H1 (cell line): Measurements from ENCODE around the gene GADD45GIP1. TPM values are rescaled to one million over a fixed set of nuclear protein-coding genes. Genes with fewer than 3 reads are reported as not detected.

Experiments used
- CTCF ChIA-PET: fragments of 300-600 bp; sonication (Branson Sonifier 250); formaldehyde crosslinking; loops from one replicate; lab custom pipeline; 2021; ENCODE audit not compliant: partially characterized antibody; lab: Charles Lee
- POLR2A ChIA-PET: fragments of 300-600 bp; sonication (Branson Sonifier 250); formaldehyde crosslinking; loops from one replicate; lab custom pipeline; 2021; ENCODE audit warnings: inconsistent platforms; ENCODE audit not compliant: partially characterized antibody; lab: Charles Lee
- DNase-seq, 2 experiments: peaks; one replicate each; pipeline versions ENCODE4 v3.0.0 to v3.0.0-alpha.2; 2010 to 2022; ENCODE audit warnings: low spot score in 2 of 2, low read depth in 1 of 2, mixed read lengths in 1 of 2
- FAIRE-seq: peaks from 2 replicates; lab custom pipeline; 2011; peaks lifted over from hg19 to GRCh38; lab: Jason Lieb, UNC
- H2AFZ ChIP-seq: 2 replicates; pipeline ENCODE4 v1.8.1; 2012; ENCODE audit warnings: low read length, inconsistent platforms
- H2AK5ac ChIP-seq: 2 replicates; pipeline ENCODE4 v1.6.1; 2013; ENCODE audit warnings: low read depth, low read length
- H2BK120ac ChIP-seq: replicated peaks from 2 replicates; pipeline ENCODE3; 2013; ENCODE audit warnings: low read depth, low read length, inconsistent platforms
- H2BK12ac ChIP-seq: 2 replicates; pipeline ENCODE4 v1.6.1; 2013; ENCODE audit warnings: low read depth, low read length
- H2BK15ac ChIP-seq: 2 replicates; pipeline ENCODE4 v1.6.1; 2013; ENCODE audit warnings: low read length
- H2BK20ac ChIP-seq: 2 replicates; pipeline ENCODE4 v1.6.1; 2013; ENCODE audit warnings: low read length
- H2BK5ac ChIP-seq: 2 replicates; pipeline ENCODE4 v1.6.1; 2013; ENCODE audit warnings: low read depth, low read length
- H3K14ac ChIP-seq: 2 replicates; pipeline ENCODE4 v1.6.1; 2013; ENCODE audit warnings: inconsistent platforms; ENCODE audit not compliant: insufficient read length
- H3K18ac ChIP-seq: 2 replicates; pipeline ENCODE4 v1.6.1; 2013; ENCODE audit warnings: low read length; ENCODE audit errors: extremely low read depth
- H3K23ac ChIP-seq: 2 replicates; pipeline ENCODE4 v1.6.1; 2013; ENCODE audit warnings: inconsistent platforms; ENCODE audit not compliant: insufficient read length
- H3K23me2 ChIP-seq: 2 replicates; pipeline ENCODE4 v1.6.1; 2013; ENCODE audit warnings: low read depth, low read length
- H3K27ac ChIP-seq: 2 replicates; pipeline ENCODE4 v1.6.1; 2011; ENCODE audit warnings: low read depth, low read length, inconsistent platforms
- H3K27me3 ChIP-seq, 4 experiments: replicated peaks in 1 of 4; 1 replicate in 1 of 4; 2 replicates in 3 of 4; pipeline versions ENCODE4 v1.6.1 to v1.8.1; 2011 to 2013; ENCODE audit warnings: low read length in 3 of 4, mild to moderate bottlenecking in 3 of 4, inconsistent platforms in 2 of 4, mixed read lengths in 2 of 4, moderate library complexity in 1 of 4; ENCODE audit not compliant: control insufficient read depth in 3 of 4, insufficient read depth in 3 of 4; ENCODE audit errors: extremely low read depth in 1 of 4
- H3K36me3 ChIP-seq, 4 experiments: 2 replicates each; pipeline versions ENCODE4 v1.6.1 to v1.8.1; 2011 to 2013; ENCODE audit warnings: mild to moderate bottlenecking in 4 of 4, low read length in 3 of 4, moderate library complexity in 2 of 4, control low read depth in 1 of 4, inconsistent platforms in 1 of 4; ENCODE audit not compliant: insufficient read depth in 4 of 4, control insufficient read depth in 2 of 4
- H3K4ac ChIP-seq: replicated peaks from 2 replicates; pipeline ENCODE3; 2013; ENCODE audit warnings: low read length, low read depth, mixed read lengths, inconsistent platforms; ENCODE audit not compliant: insufficient read length
- H3K4me1 ChIP-seq, 4 experiments: replicated peaks in 1 of 4; 1 replicate in 1 of 4; 2 replicates in 3 of 4; pipeline versions ENCODE4 v1.6.1 to v1.8.1; 2011 to 2013; ENCODE audit warnings: low read length in 3 of 4, inconsistent platforms in 2 of 4, mixed read lengths in 1 of 4; ENCODE audit not compliant: insufficient read depth in 4 of 4, control insufficient read depth in 3 of 4
- H3K4me2 ChIP-seq, 2 experiments: 2 replicates each; pipeline versions ENCODE4 v1.6.1 to v1.8.1; 2011 to 2013; ENCODE audit warnings: low read depth in 2 of 2, low read length in 2 of 2, control low read depth in 1 of 2, inconsistent platforms in 1 of 2, mild to moderate bottlenecking in 1 of 2; ENCODE audit not compliant: insufficient read depth in 1 of 2
- H3K4me3 ChIP-seq, 4 experiments: fragments of 200-600, 300-600 bp in 1 of 4; sonication (generic), shearing (Covaris generic), sonication (Bioruptor Twin) in 1 of 4; 2 replicates each; pipeline versions ENCODE4 v1.5.1 to v1.8.1; 2011 to 2016; ENCODE audit warnings: low read length in 4 of 4, low read depth in 3 of 4, control low read depth in 2 of 4, inconsistent platforms in 2 of 4, mild to moderate bottlenecking in 2 of 4, mixed read lengths in 1 of 4, moderate library complexity in 1 of 4; ENCODE audit not compliant: insufficient read depth in 2 of 4; ENCODE audit errors: extremely low read depth in 1 of 4
- H3K56ac ChIP-seq: replicated peaks from 2 replicates; pipeline ENCODE3; 2013; ENCODE audit warnings: low read depth, mild to moderate bottlenecking, mixed read lengths, low read length, inconsistent platforms; ENCODE audit not compliant: insufficient read length
- H3K79me1 ChIP-seq: 2 replicates; pipeline ENCODE4 v1.6.1; 2013; ENCODE audit warnings: low read depth, low read length, control low read depth
- H3K79me2 ChIP-seq, 2 experiments: 2 replicates each; pipeline versions ENCODE4 v1.6.1 to v1.8.1; 2012 to 2013; ENCODE audit warnings: low read length in 2 of 2, mild to moderate bottlenecking in 2 of 2, inconsistent platforms in 1 of 2; ENCODE audit not compliant: insufficient read depth in 2 of 2, control insufficient read depth in 1 of 2
- H3K9ac ChIP-seq, 4 experiments: replicated peaks in 1 of 4; 1 replicate in 1 of 4; 2 replicates in 3 of 4; pipeline versions ENCODE4 v1.6.1 to v1.8.1; 2011 to 2013; ENCODE audit warnings: low read depth in 3 of 4, low read length in 3 of 4, control low read depth in 2 of 4, mild to moderate bottlenecking in 2 of 4, moderate library complexity in 2 of 4, inconsistent platforms in 1 of 4; ENCODE audit errors: extremely low read depth in 1 of 4
- H3K9me3 ChIP-seq, 2 experiments: 2 replicates each; pipeline versions ENCODE4 v1.6.1 to v1.8.1; 2012 to 2013; ENCODE audit warnings: mild to moderate bottlenecking in 2 of 2, moderate library complexity in 2 of 2, control low read depth in 1 of 2, inconsistent platforms in 1 of 2, low read depth in 1 of 2, low read length in 1 of 2, mixed read lengths in 1 of 2; ENCODE audit not compliant: insufficient read depth in 2 of 2
- H4K20me1 ChIP-seq, 2 experiments: replicated peaks in 1 of 2; 2 replicates each; pipeline versions ENCODE3 to v1.8.1; 2011 to 2013; ENCODE audit warnings: inconsistent platforms in 2 of 2, low read length in 2 of 2, mild to moderate bottlenecking in 1 of 2; ENCODE audit not compliant: insufficient read depth in 2 of 2, control insufficient read depth in 1 of 2
- H4K5ac ChIP-seq: 2 replicates; pipeline ENCODE4 v1.6.1; 2013; ENCODE audit warnings: low read length, low read depth, mixed read lengths, inconsistent platforms; ENCODE audit not compliant: insufficient read length
- H4K8ac ChIP-seq: 2 replicates; pipeline ENCODE4 v1.8.0; 2013; ENCODE audit warnings: mild to moderate bottlenecking, moderate library complexity, low read length, inconsistent platforms; ENCODE audit not compliant: insufficient read depth; ENCODE audit errors: extremely low read depth
- H4K91ac ChIP-seq: replicated peaks from 2 replicates; pipeline ENCODE3; 2013; ENCODE audit warnings: low read length, mixed read lengths, inconsistent platforms; ENCODE audit not compliant: insufficient read length
- SRF ChIP-seq: IDR thresholded peaks from 2 replicates; pipeline ENCODE4 v1.6.1; 2011; ENCODE audit warnings: mild to moderate bottlenecking, low read depth, low read length, moderate library complexity
- TAF7 ChIP-seq: optimal IDR thresholded peaks from 2 replicates; pipeline ENCODE3; 2011; ENCODE audit warnings: low read depth, mild to moderate bottlenecking, inconsistent platforms, low read length, moderate library complexity, borderline replicate concordance
- ZNF274 ChIP-seq: IDR thresholded peaks from 2 replicates; pipeline ENCODE4 v1.7.0; 2012; ENCODE audit warnings: low read length, borderline replicate concordance; ENCODE audit errors: extremely low read depth
- WGBS, 2 experiments: shearing (Covaris generic) in 1 of 2; methylation state at CpG; one replicate each; pipeline versions ENCODE4 v1.1.6 to v1.1.7; 2013 to 2015; ENCODE audit warnings: low lambda C conversion rate in 2 of 2, mixed read lengths in 2 of 2, inconsistent platforms in 1 of 2, low coverage in 1 of 2, missing lambda C conversion rate in 1 of 2; ENCODE audit not compliant: insufficient replicate concordance in 2 of 2, insufficient coverage in 1 of 2, insufficient read length in 1 of 2; ENCODE audit errors: extremely low coverage in 1 of 2, missing lambda C conversion rate in 1 of 2; 5-methylcytosine and 5-hydroxymethylcytosine counted together
- polyA plus RNA-seq, 7 experiments: library from polyadenylated mRNA; depleted of rRNA in 3 of 7; stranded (reverse) in 5 of 7; unstranded in 2 of 7; fragments of >200 nt in 5 of 7; fragments of 200-250 nt in 2 of 7; gene quantifications; 1 replicate in 5 of 7; 2 replicates in 1 of 7; 4 replicates in 1 of 7; pipeline versions ENCODE4 v1.2.1 to v1.2.3, GENCODE V29; 2011 to 2013; ENCODE audit warnings: missing spikeins in 2 of 7, mixed read lengths in 2 of 7
- total RNA-seq: library from RNA; stranded (reverse); fragmentation: NEBNext Ultra II Directional; extraction: Animal tissue kit (Norgen Biotek cat#: 25700); gene quantifications from 2 replicates; pipeline ENCODE4 v1.2.1, GENCODE V29; 2021
- TF ChIP-seq, protein P1 (sequence below): IDR thresholded peaks from 2 replicates; pipeline ENCODE4 v1.6.1; 2012; ENCODE audit warnings: inconsistent platforms

The GADD45GIP1 gene
- total and polyA plus RNA-seq, 2 of the 8 experiments (the other 6 are each of a cell fraction or from before 2014, with no cell fraction given), result 42.2 to 42.6 TPM

DNA sequence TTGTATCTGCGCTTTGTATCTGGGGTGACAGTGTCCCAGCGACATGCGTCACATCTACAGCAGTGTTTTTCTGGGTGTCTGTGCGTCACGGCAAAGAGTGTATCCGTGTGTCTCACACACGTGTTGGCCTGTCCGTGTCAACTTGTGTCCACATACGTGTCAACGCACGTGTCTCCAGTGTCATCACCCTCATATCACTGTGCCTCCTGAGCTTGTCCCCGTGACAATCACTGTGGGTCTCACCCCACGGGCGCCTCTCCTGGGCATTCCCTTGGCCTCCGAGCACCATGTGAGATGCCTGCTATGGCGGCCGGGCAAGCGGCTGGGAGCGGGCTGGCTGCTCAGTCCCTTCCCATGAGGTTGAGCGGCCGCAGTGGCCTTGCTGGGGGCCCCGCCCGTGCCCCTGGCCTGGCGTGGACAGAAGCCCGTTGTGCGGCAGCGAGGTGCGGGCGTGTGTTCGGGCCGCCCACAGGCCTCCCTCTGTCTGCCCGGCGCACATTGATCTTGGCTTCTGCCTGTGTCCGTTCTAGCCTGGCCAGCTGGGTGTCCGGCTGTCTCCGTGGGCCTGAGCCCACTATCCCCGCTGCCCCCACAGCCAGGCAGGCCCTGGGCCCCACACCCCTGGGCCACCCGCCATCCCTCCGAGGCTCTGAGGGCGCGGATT, 44.6 kb upstream of the GADD45GIP1 start:
- ChIA-PET CTCF (interaction anchor here (0.6 to 12.9 kb wide), 11 partner anchors 9 to 94 kb away, joined by 3 to 175 read pairs (median 3); no protein-coding TSS in a partner anchor), POLR2A (interaction anchor here (1.2 to 1.4 kb wide), 2 partner anchors 45 to 88 kb away, joined by 4 read pairs; partner anchors contain the start of gene GADD45GIP1)
- H3K4ac ChIP-seq, result no peak overlapping the region
- no peak overlapping the region for H3K56ac ChIP-seq
- H3K4me1 ChIP-seq, result peaks cover 0 to 1% (median 0%) of the 10 kb centered on the region in 4 experiments; a peak in 3 of 7 replicates
- H2BK12ac ChIP-seq, result peak overlapping the region; percentile 45; the same call in 1 of the 2 replicates
- no peaks in the 10 kb centered on the region for H3K79me1 ChIP-seq
- H2BK15ac ChIP-seq, result no peak overlapping the region
- no peak overlapping the region for H2AFZ ChIP-seq
- 86% methylated on average over 35 of the region's 41 CpGs; no CpG with 5 or more reads in 1 of the 2 experiments for WGBS, 2 experiments
- H3K18ac ChIP-seq, result no peak overlapping the region
- peaks cover 21 to 94% (median 74%) of the 10 kb centered on the region in 4 experiments for H3K27me3 ChIP-seq
- H3K23ac ChIP-seq, result no peak overlapping the region
- H2BK20ac ChIP-seq, result 0 out of 2 replicates have a peak overlapping the region, but pooled peaks have one; percentile 61
- H2BK120ac ChIP-seq, result no peak overlapping the region
- no peak overlapping the region for H3K9ac ChIP-seq
- no peak overlapping the region for H4K5ac ChIP-seq
- no peak overlapping the region for H2BK5ac ChIP-seq
- H4K91ac ChIP-seq, result no peak overlapping the region
- no peak for TF ChIP-seq ZNF274
- no peak for TF ChIP-seq SRF
- TF ChIP-seq, protein P1, sequence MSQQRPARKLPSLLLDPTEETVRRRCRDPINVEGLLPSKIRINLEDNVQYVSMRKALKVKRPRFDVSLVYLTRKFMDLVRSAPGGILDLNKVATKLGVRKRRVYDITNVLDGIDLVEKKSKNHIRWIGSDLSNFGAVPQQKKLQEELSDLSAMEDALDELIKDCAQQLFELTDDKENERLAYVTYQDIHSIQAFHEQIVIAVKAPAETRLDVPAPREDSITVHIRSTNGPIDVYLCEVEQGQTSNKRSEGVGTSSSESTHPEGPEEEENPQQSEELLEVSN, result no peak
- no peak for TF ChIP-seq TAF7
- H3K9me3 ChIP-seq, result no peaks in the 10 kb centered on the region
- no peaks in the 10 kb centered on the region for H3K36me3 ChIP-seq
- H3K23me2 ChIP-seq, result no peaks in the 10 kb centered on the region
- H2AK5ac ChIP-seq, result peak overlapping the region; percentile 57; the same call in 1 of the 2 replicates
- no peak overlapping the region for H3K4me2 ChIP-seq
- H3K79me2 ChIP-seq, result no peaks in the 10 kb centered on the region
- no peak for FAIRE-seq
- no peak overlapping the region for H3K27ac ChIP-seq
- peaks cover 6 to 15% of the 10 kb centered on the region in 2 experiments for H4K20me1 ChIP-seq
- H3K14ac ChIP-seq, result no peak overlapping the region
- no peak overlapping the region for H3K4me3 ChIP-seq
- DNase-seq, result no peak
- H4K8ac ChIP-seq, result no peak overlapping the region
